B cell (primary cell): ENCODE measurements around the gene PCSK2. TPM values are rescaled to one million over a fixed set of nuclear protein-coding genes. Genes with fewer than 3 reads are reported as not detected.

Source experiments
- ATAC-seq: fragments of 200-7000 bp; cut with Tn5 transposase; one replicate; pipeline ENCODE4 v1.10.0; 2021; ENCODE audit warnings: low read depth, mild to moderate bottlenecking, moderate number of reproducible peaks, moderate library complexity
- CTCF ChIA-PET: fragments of 350-600 bp; sonication (Branson Sonifier 250); formaldehyde crosslinking; loops from one replicate; lab custom pipeline; 2021; ENCODE audit warnings: antibody characterized with exemption, inconsistent platforms; lab: Charles Lee
- POLR2A ChIA-PET: fragments of 350-600 bp; sonication (Branson Sonifier 250); formaldehyde crosslinking; loops from one replicate; lab custom pipeline; 2021; ENCODE audit warnings: antibody characterized with exemption; lab: Charles Lee
- DNase-seq: peaks from one replicate; pipeline ENCODE4 v3.0.0; 2013
- H2AFZ ChIP-seq: 2 replicates; pipeline ENCODE4 v1.6.1; 2012; ENCODE audit warnings: mild to moderate bottlenecking, low read depth, low read length; ENCODE audit not compliant: insufficient read depth, poor library complexity, severe bottlenecking
- H3K27ac ChIP-seq, 2 donors: 1 replicate in 1 of 2; 2 replicates in 1 of 2; pipeline ENCODE4 v1.5.1; 2012 to 2013; ENCODE audit warnings: low read length in 2 of 2, mild to moderate bottlenecking in 2 of 2, moderate library complexity in 1 of 2
- H3K27me3 ChIP-seq, 4 experiments: fragments of 200-600 bp in 1 of 4; sonication (generic) in 1 of 4; replicated peaks in 1 of 4; 1 replicate in 2 of 4; 2 replicates in 2 of 4; pipeline versions ENCODE4 v1.6.1 to v1.7.0; 2013 to 2016; ENCODE audit warnings: low read length in 3 of 4, mild to moderate bottlenecking in 2 of 4, mixed read lengths in 1 of 4, moderate library complexity in 1 of 4; ENCODE audit not compliant: insufficient read depth in 4 of 4, control insufficient read depth in 3 of 4; ENCODE audit errors: control extremely low read depth in 1 of 4
- H3K36me3 ChIP-seq, 2 experiments: replicated peaks in 1 of 2; 1 replicate in 1 of 2; 2 replicates in 1 of 2; pipeline versions ENCODE4 v1.6.1 to v1.7.1; 2013; ENCODE audit warnings: low read length in 1 of 2; ENCODE audit not compliant: insufficient read depth in 2 of 2, control insufficient read depth in 1 of 2; ENCODE audit errors: control extremely low read depth in 1 of 2, extremely low read depth in 1 of 2
- H3K4me1 ChIP-seq, 2 donors: fragments of 200-600 bp in 1 of 2; sonication (generic) in 1 of 2; 1 replicate in 1 of 2; 2 replicates in 1 of 2; pipeline versions ENCODE4 v1.5.1 to v1.6.1; 2013 to 2017; ENCODE audit warnings: low read length in 2 of 2; ENCODE audit not compliant: control insufficient read depth in 2 of 2, insufficient read depth in 2 of 2
- H3K4me2 ChIP-seq: replicated peaks from 2 replicates; pipeline ENCODE3; 2012; ENCODE audit warnings: mild to moderate bottlenecking, low read depth, low read length; ENCODE audit not compliant: poor library complexity, severe bottlenecking
- H3K4me3 ChIP-seq, 5 experiments: fragments of 200-600 bp in 1 of 5; sonication (generic) in 1 of 5; 1 replicate in 3 of 5; 2 replicates in 2 of 5; pipeline versions ENCODE4 v1.5.1 to v1.7.0; 2011 to 2016; ENCODE audit warnings: low read length in 4 of 5, mild to moderate bottlenecking in 4 of 5, low read depth in 2 of 5, control low read depth in 1 of 5, moderate library complexity in 1 of 5; ENCODE audit not compliant: insufficient read depth in 1 of 5; ENCODE audit errors: control extremely low read depth in 1 of 5, extremely low read depth in 1 of 5
- H3K79me2 ChIP-seq: fragments of 200-600 bp; sonication (generic); one replicate; pipeline ENCODE4 v1.6.0; 2016; ENCODE audit warnings: low read length; ENCODE audit not compliant: control insufficient read depth, insufficient read depth
- H3K9ac ChIP-seq: fragments of 200-600 bp; sonication (generic); 2 replicates; pipeline ENCODE4 v1.6.1; 2017; ENCODE audit warnings: mild to moderate bottlenecking, low read length, moderate library complexity
- H3K9me3 ChIP-seq, 3 donors: one replicate each; pipeline versions ENCODE4 v1.6.1 to v1.7.1; 2013; ENCODE audit warnings: low read length in 2 of 3; ENCODE audit not compliant: control insufficient read depth in 2 of 3, insufficient read depth in 1 of 3; ENCODE audit errors: control extremely low read depth in 1 of 3
- H4K20me1 ChIP-seq: 2 replicates; pipeline ENCODE4 v1.6.0; 2012; ENCODE audit warnings: mild to moderate bottlenecking, low read length; ENCODE audit not compliant: insufficient read depth, control insufficient read depth, poor library complexity, severe bottlenecking
- H3K27ac Mint-ChIP-seq: one replicate; pipeline ENCODE4 v1.8.0; 2021; ENCODE audit warnings: mixed read lengths
- H3K27me3 Mint-ChIP-seq: one replicate; pipeline ENCODE4 v1.8.0; 2021; ENCODE audit warnings: mixed read lengths
- H3K4me1 Mint-ChIP-seq: one replicate; pipeline ENCODE4 v1.8.0; 2021; ENCODE audit warnings: mixed read lengths
- H3K4me3 Mint-ChIP-seq: one replicate; pipeline ENCODE4 v1.8.0; 2021; ENCODE audit warnings: mixed read lengths
- H3K9me3 Mint-ChIP-seq: one replicate; pipeline ENCODE4 v1.8.0; 2022; ENCODE audit warnings: mixed read lengths; ENCODE audit not compliant: insufficient read depth
- EZH2 ChIP-seq: IDR thresholded peaks from 2 replicates; pipeline ENCODE4 v1.6.1; 2012; ENCODE audit warnings: borderline replicate concordance, low read depth, mild to moderate bottlenecking, moderate library complexity, low read length; ENCODE audit not compliant: insufficient read depth, poor library complexity, severe bottlenecking
- WGBS: methylation state at CpG from one replicate; pipeline ENCODE4 v1.1.5; 2013; ENCODE audit warnings: missing lambda C conversion rate; ENCODE audit not compliant: insufficient coverage; 5-methylcytosine and 5-hydroxymethylcytosine counted together
- intact Hi-C: fragments of 100-400 bp; cut with micrococcal nuclease; formaldehyde crosslinking; loops from one replicate; pipeline ENCODE4 v1.10.0; 2022
- polyA plus RNA-seq: library from polyadenylated mRNA; depleted of rRNA; stranded (reverse); fragments of >200 nt; gene quantifications from 2 replicates; pipeline ENCODE4 v1.2.3, GENCODE V29; 2012
- total RNA-seq, 2 donors: library from RNA; stranded (reverse); fragments of 120-200 nt in 1 of 2; gene quantifications; 1 replicate in 1 of 2; 2 replicates in 1 of 2; pipeline versions ENCODE4 v1.2.3 to v1.2.4, GENCODE V29; 2013 to 2022
- TF ChIP-seq, protein P1 (sequence below): fragments of 200-600 bp; IDR thresholded peaks from one replicate; pipeline ENCODE4 v1.8.0; 2022; ENCODE audit warnings: antibody characterized with exemption, mild to moderate bottlenecking

PCSK2 gene
- total and polyA plus RNA-seq, 2 donors (not counting 1 experiment from before 2014, with no cell fraction given), result not detected

DNA sequence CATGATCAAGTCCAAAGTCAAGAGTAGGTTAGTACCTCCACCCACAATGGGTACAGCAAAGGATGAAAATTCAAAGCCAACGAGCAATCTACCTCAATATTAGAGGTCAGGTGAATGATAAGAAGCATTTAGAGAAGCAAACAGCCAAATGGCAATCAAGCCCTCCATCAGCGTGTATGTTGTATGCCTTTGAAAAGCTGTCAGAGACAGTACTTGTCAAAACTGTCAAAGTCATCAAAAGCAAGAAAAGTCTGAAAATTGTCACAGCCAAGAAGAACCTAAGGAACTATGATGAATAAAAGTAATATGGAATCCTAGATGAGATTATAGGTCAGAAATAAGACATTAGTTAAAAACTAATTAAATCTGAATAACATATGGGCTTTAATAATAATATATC, 99.3 kb downstream of the PCSK2 start:
- peaks cover 3% of the 10 kb centered on the region for H3K9me3 Mint-ChIP-seq
- ATAC-seq, result no peak

DNA sequence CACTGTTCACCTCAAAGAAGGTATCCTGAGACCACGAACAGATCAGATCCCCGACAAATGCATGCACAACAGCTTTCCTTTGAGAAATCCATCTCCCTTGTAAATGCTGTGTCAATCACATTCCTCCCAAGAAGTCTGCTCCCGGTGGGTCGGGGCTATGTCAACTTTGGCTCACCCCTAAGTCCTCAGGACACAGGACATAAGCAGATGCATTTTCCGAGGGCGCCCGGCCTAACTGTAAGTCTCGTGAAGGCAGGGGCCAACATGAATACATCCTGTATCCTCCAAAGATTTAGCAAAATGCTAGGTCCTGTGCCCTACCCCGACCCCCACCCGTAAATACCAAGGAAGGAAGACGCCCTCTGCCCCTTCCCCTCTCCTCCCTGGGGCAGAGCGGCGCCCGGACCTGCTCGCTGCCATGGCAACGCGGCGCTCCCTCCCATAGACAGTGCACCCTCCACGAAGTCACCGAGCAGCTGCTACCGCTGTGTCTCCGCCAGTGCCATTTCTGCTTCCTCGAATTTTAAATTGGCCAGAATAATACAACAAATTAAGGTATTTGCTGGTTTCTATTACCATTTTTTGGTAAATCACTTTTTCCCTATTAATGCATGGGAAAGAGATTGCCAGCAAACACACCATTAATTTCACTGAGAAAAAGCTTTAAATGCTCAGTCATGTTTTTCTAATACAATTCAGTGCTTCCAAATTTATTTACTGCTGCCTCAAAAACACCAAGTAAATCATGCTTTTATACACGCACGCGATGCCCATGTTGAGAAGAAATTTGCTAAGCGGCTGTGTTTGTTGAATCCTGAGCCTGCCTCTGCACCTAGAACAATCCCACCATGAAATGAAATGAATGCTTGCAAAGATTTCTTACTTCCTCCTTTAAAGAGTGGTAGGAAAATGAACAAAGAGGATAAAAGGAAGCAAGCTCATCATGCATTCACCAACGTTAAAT, 100.6 kb downstream of the PCSK2 start:
- Histone ChIP-seq H3K4me3 (no peak overlapping the region), H2AFZ (no peak overlapping the region), H3K4me1 (no peaks in the 10 kb centered on the region), H3K27ac (no peak overlapping the region), H4K20me1 (no peaks in the 10 kb centered on the region), H3K9me3 (no peaks in the 10 kb centered on the region), H3K36me3 (no peaks in the 10 kb centered on the region), H3K27me3 (peaks cover 0 to 9% (median 0%) of the 10 kb centered on the region in 4 experiments), H3K4me2 (no peak overlapping the region), H3K79me2 (no peaks in the 10 kb centered on the region), H3K9ac (no peak overlapping the region)
- no peak for TF ChIP-seq EZH2
- TF ChIP-seq, protein P1, sequence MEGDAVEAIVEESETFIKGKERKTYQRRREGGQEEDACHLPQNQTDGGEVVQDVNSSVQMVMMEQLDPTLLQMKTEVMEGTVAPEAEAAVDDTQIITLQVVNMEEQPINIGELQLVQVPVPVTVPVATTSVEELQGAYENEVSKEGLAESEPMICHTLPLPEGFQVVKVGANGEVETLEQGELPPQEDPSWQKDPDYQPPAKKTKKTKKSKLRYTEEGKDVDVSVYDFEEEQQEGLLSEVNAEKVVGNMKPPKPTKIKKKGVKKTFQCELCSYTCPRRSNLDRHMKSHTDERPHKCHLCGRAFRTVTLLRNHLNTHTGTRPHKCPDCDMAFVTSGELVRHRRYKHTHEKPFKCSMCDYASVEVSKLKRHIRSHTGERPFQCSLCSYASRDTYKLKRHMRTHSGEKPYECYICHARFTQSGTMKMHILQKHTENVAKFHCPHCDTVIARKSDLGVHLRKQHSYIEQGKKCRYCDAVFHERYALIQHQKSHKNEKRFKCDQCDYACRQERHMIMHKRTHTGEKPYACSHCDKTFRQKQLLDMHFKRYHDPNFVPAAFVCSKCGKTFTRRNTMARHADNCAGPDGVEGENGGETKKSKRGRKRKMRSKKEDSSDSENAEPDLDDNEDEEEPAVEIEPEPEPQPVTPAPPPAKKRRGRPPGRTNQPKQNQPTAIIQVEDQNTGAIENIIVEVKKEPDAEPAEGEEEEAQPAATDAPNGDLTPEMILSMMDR, result no peak
- ChIA-PET POLR2A (no interaction called here), CTCF (no interaction called here)
- intact Hi-C loops, result no loop called here
- no peaks in the 10 kb centered on the region for H3K4me1 Mint-ChIP-seq
- H3K4me3 Mint-ChIP-seq, result no peak overlapping the region
- ATAC-seq, result no peak
- WGBS, result 29% methylated on average over 16 of the region's 28 CpGs
- H3K27me3 Mint-ChIP-seq, result peaks cover 28% of the 10 kb centered on the region
- peaks cover 3% of the 10 kb centered on the region for H3K9me3 Mint-ChIP-seq
- no peak overlapping the region for H3K27ac Mint-ChIP-seq
- DNase-seq, result no peak

More for the DNA sequence above, 99.3 kb downstream of the PCSK2 start:
- Histone ChIP-seq H3K27ac (no peak overlapping the region), H3K4me1 (no peaks in the 10 kb centered on the region), H3K27me3 (peaks cover 0 to 9% (median 0%) of the 10 kb centered on the region in 4 experiments), H2AFZ (no peak overlapping the region), H4K20me1 (no peaks in the 10 kb centered on the region), H3K9me3 (no peaks in the 10 kb centered on the region), H3K36me3 (no peaks in the 10 kb centered on the region), H3K79me2 (no peaks in the 10 kb centered on the region), H3K4me3 (no peak overlapping the region), H3K4me2 (no peak overlapping the region), H3K9ac (no peak overlapping the region)
- peaks cover 26% of the 10 kb centered on the region for H3K27me3 Mint-ChIP-seq
- no peaks in the 10 kb centered on the region for H3K4me1 Mint-ChIP-seq
- ChIA-PET CTCF (no interaction called here), POLR2A (no interaction called here)
- no peak overlapping the region for H3K4me3 Mint-ChIP-seq
- no peak for DNase-seq
- 100% methylated on average over 1 of the region's 2 CpGs for WGBS
- TF ChIP-seq, protein P1, result no peak
- no peak for TF ChIP-seq EZH2
- no peak overlapping the region for H3K27ac Mint-ChIP-seq
- intact Hi-C loops, result no loop called here
